ENCODE measurements around the gene WNT11. TPM values are rescaled to one million over a fixed set of nuclear protein-coding genes. Genes with fewer than 3 reads are reported as not detected.
"Not testable (repeated sequence)": the region's sequence is repeated elsewhere in the genome, so short reads cannot be mapped to it uniquely, and the experiment has no call there.

WNT11 gene
- total RNA-seq, 1 experiment from 2014 or later: 1.4 TPM

DNA sequence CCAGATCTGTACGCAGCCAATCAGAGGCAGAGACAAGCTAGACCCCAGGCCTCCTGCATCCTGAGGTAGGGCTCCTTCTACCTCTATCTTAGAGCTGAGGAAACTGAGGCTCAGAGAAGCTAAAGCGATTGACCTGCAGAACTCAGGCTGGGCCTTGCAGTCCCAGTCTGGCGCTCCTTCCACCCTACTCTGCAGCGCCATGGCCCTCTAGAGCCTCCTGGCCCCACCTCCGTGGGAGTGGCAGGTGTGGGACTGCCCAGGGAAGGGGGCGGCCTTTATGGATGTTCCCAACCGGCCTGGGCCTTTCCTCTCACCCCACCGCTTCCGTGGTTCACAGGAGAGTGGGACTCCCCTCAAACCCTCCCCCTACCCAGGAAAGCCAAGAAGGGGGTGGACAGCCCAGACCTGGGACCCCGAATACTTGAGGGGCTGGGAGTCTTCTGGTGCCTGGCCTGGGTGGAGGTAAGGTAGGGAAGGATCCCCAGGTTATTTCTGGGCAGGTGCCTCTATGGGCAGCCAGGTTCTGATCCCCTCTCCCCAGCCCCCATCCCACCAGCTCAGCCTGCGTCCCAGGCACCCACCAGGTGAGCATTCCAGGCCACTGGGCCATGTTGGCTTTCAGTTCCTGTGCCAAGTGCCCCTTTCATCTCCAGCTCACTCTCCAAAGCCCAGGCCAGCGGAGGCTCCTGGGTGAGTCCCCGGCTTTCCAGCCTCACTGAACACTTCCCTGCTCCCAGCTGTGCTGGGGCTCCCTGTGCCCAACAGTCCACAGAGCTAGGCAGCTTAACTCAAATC lies 3.0 kb downstream of the WNT11 start:
- DNase-seq (ENCODE audit: low read depth): no peak

DNA sequence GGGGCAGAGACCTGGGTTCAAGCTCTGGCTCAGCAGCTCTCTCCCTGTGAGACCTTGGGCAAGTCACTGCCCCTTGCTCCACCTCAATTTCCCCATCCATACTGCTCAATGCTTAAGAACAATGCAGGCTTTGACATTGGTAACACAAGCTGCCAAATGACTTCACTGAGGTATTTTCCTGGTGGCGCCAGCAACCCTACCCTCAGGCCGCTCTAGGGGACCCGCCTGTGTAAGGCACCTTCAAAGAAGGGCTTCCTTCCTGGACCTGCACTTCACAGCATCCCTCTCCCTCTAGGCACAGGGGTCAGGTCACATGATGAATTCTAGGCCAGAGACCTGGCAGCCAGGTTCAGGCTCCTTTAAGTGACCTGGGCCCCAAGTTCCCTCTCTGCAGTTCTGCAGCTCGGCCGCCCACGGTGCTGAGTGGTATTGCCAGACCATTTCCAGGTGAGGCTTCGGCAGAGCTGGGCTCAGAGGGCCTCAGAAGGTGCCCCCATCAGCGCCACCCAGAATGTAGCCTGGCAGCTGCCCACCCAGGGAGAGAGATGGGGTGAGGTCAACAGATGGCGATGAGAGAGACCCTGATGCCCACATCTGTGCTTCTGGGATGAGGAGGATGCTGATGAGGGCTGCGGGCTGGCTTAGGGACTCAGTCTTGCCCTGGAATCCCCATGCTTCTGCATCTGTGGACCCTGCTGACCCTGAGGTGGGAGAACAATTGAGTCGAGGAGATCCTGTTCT lies 4.5 kb downstream of the WNT11 start:
- DNase-seq (ENCODE audit: low read depth): no peak

DNA sequence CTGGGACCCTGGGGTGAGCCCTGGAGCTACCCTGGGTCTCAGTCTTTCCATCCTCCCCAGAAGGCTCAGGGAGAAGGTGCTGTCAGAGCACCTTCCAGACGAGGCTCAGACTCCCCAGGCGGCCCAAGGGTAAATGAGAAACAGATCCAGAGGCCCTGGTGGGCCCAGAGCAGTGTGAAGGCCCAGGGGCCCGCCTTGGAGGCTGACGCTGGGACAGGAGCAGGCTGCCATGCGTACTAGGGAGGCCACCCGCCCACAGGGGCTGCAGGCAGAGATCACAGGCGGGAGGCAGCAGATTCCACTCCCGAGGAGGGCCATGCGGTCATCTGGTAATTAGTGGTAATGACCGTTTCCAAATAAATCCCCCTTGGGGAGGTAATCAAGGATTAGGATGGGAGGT lies 5.2 kb downstream of the WNT11 start:
- no peak for DNase-seq (ENCODE audit: low read depth)

DNA sequence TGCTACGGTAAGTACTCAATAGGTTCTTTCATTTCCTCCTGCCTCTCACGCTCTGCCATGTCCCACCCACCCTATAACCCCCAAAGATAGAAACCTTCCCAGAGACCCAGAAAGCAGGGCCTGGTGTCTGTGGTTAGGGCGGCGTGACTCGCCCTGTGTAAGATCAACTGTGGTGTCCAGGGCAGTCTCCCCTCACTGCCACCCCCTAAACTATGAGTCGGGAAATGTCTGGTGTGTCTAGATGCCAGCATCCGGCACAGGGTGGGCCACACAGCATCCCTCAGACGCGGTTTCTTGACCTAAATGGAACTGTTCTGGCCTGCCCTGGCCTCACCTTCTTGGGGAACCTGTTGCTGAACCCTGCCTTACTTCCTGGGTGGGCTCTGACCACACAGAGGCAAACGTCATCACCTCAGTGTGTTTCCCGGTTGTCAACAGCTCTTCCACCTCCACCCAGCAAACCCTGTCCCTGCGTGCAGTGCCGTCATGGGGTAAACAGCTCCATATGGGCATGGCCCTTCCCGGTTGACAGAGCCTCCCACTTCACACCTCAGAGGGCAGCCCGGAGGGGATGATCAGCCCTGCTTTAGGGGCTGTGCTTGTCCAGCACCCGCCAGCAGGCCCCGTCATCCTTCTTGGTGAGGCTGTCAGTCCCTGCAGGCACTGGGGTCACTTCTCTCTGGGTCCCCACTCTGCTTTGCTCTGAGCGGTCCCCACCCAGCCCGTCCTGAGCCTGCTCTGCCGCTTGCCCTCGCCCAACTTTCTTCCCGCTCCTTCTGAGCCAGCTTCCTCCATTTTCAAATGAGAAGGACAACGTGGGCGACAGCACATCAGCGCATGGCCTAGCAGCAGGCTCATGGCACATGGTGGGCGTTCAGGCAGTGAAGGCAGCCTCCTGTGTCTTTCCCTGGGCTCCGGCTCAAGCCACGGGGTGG lies 6.0 kb downstream of the WNT11 start:
- no peak for DNase-seq (ENCODE audit: low read depth)

DNA sequence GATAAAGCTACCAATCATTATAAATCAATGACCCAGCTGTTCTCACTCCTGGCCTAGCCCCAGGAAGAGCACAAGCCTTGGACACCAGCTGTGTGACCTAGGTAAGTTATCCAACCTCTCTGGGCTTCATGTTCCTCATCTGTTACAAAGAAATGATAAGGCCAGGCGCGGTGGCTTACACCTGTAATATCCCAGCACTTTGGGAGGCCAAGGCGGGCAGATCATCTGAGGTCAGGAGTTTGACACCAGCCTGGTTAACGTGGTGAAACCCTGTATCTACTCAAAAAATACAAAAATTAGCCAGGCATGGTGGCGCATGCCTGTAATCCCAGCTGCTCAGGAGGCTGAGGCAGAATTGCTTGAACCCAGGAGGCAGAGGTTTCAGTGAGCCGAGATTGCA lies 7.6 kb downstream of the WNT11 start:
- not testable (repeated sequence) for DNase-seq (ENCODE audit: low read depth)

DNA sequence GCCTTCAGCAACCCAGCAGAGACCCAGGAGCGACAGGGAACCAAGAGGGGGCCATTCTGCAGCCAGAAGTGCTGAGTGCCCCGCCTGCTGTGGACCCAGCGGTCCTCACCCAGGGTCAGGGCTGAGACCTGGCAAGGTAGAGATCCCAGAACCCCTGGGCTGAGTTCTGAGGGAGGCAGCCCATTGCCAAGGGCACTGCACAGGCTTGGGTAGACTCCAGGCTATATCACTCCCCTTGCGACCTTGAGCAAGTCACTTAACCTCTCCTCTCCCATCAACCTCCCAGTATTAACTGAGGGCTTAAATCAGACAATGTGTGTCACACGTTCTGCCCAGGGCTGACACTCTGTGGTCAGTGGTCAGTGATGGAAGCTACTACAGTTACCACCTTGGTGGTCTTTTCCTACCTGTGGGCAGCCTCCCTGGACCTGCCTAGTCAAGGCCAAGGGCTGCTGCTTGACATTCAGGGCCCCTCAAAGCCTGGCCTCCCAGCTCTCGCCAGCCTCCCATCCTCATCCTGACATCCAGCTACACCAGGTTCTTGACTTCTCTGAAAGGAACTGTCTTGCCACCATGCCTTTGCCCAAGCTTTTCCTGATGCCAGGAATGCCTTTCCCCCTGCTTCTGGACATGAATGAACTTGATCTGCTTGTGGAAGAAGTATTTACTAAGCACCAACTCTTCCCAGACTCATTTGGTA lies 8.2 kb downstream of the WNT11 start:
- no peak for DNase-seq (ENCODE audit: low read depth)

- DNase-seq (ENCODE audit: low read depth): no peak
These were observed 9.0 kb downstream of the WNT11 start for GRCh38 chr11:76197332-76197731.

GRCh38 chr11:76196849-76197248 lies 9.5 kb downstream of the WNT11 start:
- DNase-seq (ENCODE audit: low read depth): no peak

DNA sequence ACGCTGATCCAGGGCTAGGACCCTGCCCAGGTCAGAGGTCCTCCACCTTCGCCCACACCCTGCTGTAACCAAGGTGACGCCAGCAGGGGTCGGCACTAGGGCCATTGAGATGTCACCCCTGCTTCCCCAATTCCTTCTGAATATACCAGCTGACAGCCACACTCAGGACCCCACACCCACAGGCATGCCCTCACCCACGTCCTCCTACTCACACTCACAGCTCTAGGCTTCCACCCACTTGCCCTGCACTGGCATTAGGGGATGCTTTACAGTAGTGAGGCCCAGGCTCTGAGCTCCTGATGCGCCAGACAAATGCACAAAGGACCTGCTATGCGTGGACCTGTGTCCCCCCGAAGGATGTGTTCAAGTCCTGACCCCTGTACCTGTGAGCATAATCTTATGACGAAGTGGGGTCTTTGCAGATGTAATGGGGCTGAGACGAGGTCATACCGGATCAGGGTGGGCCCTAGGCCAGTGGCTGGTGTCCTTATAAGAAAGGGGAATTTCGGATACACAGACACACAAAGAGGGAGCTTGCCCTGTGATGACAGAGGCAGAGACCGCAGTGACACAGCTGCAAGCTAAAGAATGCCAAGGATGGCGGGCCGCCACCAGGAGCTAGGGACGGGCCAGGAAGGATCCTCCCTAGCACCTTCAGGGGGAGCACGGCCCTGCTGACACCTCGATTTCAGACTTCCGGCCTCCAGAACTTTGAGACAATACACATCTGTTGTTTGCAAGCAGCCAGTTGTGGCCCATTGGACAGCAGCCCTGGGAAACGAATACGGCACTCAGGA lies 11.2 kb downstream of the WNT11 start:
- no peak for DNase-seq (ENCODE audit: low read depth)

GRCh38 chr11:76193219-76193618 lies 13.1 kb downstream of the WNT11 start:
- DNase-seq (ENCODE audit: low read depth): no peak

GRCh38 chr11:76190376-76190775 lies 15.9 kb downstream of the WNT11 start:
- no peak for DNase-seq (ENCODE audit: low read depth)

DNA sequence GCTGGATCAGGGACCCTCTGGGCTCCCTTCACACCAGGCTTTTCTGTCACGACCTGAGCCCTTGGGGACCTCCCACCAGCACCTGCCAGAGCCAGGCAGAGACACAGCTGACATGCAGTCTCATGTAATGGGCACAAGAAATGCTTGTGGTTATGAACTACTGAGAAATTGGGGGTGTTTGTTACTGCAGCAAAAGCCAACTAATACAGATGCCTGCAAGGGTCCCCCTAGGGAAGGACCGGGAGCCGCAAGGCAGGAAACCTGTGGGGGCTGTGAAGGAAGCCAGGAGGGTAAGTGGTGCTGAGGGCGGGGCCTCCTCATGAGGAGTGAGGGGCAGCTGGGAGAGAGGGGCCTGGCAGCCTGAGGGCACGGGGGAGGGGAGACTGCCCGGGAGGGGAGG lies 16.6 kb downstream of the WNT11 start:
- DNase-seq (ENCODE audit: low read depth): no peak

GRCh38 chr11:76188873-76189272 lies 17.4 kb downstream of the WNT11 start:
- DNase-seq (ENCODE audit: low read depth): no peak

DNA sequence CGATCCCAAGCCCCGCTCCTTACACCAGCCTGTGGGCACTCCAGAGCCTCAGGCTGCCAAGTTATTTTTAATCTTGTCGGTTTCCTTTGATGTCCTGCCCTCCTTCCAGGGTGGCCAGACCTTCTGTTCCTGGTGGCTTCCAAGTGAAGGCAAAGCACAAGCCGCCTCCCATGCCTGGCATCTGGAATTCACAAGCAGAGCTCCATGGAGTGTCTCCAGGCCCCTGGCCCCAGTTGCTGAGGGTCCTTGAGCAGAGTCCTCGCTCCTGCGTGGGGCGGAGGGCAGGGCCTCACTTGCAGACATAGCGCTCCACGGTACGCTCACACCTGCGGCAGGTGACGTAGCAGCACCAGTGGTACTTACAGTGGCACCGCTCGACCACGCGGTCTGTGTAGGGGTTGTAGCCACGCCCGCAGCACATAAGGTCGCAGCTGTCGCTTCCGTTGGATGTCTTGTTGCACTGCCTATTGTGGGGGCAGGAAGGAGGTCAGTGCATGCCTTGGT lies 19.5 kb downstream of the WNT11 start:
- DNase-seq (ENCODE audit: low read depth): no peak

DNA sequence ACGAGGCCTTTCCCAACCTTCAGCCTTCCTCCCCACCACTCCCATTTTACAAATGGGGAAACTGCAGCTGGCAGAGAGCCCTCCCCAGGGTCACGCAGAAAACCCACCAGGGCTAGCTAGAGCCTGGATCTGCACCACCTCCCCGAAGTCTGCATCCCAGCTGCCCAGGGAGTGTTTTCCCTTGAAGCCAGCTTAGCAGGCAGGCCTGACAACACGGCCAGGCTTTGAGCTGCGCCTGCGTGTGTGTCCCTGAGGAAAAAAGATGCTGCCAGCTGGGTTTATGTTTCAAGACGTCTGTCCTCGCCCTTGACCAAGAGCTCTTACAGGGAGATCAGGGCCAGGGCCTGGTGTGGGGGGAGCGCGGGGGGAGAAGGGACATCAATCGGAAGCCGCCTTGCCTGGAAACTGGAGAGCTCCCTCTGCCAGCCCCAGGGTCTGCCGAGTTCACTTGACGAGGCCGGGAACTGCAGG lies 20.3 kb downstream of the WNT11 start:
- no peak for DNase-seq (ENCODE audit: low read depth)

GRCh38 chr11:76185511-76185910 lies 20.8 kb downstream of the WNT11 start:
- no peak for DNase-seq (ENCODE audit: low read depth)

DNA sequence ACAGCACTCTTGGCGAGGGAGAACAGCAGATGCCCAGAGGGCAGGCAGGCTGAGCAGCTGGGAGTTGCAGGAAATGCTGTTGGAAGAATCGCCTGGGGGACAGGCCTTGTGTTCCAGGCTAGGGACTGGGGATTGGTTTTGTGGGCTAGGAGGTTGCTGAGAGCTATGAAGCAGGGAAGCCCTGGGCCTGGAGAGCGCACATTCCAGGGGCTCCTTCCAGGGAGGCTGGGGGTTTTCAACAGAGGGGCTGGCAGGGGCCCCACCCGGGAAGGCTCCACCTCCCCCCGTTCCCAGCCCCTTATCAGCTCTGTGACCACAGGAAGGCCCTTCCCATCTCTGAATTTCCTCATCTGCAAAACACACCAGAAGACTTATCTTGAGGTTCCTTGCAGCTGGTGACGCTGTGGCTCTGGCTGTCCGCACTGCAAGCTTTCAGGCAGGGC lies 21.7 kb downstream of the WNT11 start:
- DNase-seq (ENCODE audit: low read depth): no peak

DNA sequence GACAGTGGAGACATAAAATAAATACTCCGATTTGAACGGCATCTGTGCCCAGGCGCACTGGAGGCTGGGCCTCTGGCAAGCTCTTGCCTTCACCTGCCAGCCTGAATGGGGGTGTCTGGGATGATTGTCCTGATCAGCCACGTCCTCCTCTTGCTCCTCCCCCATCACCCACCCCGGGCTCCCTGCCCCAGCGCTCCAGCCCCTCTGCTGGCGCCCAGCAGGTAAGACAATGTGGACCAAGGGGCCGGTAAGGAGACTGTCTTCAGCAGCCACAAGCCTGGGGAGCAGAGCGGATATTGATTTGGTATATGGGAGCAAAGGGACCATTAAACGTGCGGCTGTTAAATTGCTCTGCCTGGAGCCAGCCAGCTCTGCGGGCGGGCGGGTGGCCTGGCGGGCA lies 24.9 kb downstream of the WNT11 start:
- no peak for DNase-seq (ENCODE audit: low read depth)

GRCh38 chr11:76179147-76179546 lies 27.2 kb downstream of the WNT11 start:
- no peak for DNase-seq (ENCODE audit: low read depth)

DNA sequence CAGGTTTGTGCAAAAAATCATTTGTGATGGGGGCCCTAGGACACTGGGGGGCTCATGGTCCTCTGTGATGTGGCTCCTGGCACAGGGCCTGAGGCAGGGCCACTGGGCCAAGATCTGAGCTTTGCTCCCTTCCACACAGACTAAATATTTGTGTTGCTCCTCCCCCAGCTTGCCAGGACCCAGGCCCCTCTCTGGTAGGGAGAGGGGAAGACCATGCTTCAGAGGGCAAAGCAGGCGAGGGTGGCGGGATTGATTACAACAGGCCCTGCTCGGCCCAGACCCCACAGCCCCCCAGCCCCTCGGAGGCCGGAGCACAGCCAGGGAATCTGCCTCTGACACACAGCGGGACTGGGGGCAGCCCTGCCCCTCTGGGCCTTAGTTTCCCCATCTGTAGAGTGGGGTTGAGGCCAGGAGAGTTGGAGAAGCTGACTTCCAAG lies 29.0 kb downstream of the WNT11 start:
- no peak for DNase-seq (ENCODE audit: low read depth)
